BJ (cell line): ENCODE results near the gene SMIM10L2A. TPM values are rescaled to one million over a fixed set of nuclear protein-coding genes. Genes with fewer than 3 reads are reported as not detected.
"Not testable (repeated sequence)": the region's sequence is repeated elsewhere in the genome, so short reads cannot be mapped to it uniquely, and the experiment has no call there.

Experiments used
- CTCF ChIA-PET: fragments of 350-600 bp; formaldehyde crosslinking; extraction: SDS; loops from one replicate; lab custom pipeline; 2021; ENCODE audit warnings: antibody characterized with exemption, inconsistent platforms; lab: Yijun Ruan, JAX
- POLR2A ChIA-PET: fragments of 300-600 bp; sonication (Branson Sonifier 250); formaldehyde crosslinking; extraction: SDS; loops from one replicate; lab custom pipeline; 2021; ENCODE audit warnings: antibody characterized with exemption; lab: Charles Lee
- DNase-seq: peaks from one replicate; pipeline ENCODE4 v3.0.0-alpha.2; 2011; ENCODE audit warnings: low read depth
- H3K27me3 ChIP-seq: 2 replicates; pipeline ENCODE4 v1.6.0; 2011; ENCODE audit warnings: low read length; ENCODE audit not compliant: control insufficient read depth, insufficient read depth
- H3K36me3 ChIP-seq: 2 replicates; pipeline ENCODE4 v1.5.1; 2011; ENCODE audit warnings: low read length; ENCODE audit not compliant: control insufficient read depth, insufficient read depth
- H3K4me3 ChIP-seq: 2 replicates; pipeline ENCODE4 v1.5.1; 2011; ENCODE audit warnings: low read depth, mild to moderate bottlenecking, control low read depth, low read length
- polyA plus RNA-seq: library from polyadenylated mRNA; depleted of rRNA; stranded (reverse); fragments of >200 nt; gene quantifications from 2 replicates; pipeline ENCODE4 v1.2.3, GENCODE V29; 2011
- TF ChIP-seq, protein P1 (sequence below): IDR thresholded peaks from 2 replicates; pipeline ENCODE4 v1.5.1; 2011; ENCODE audit warnings: low read depth, mild to moderate bottlenecking, control low read depth, inconsistent platforms, low read length, moderate library complexity; ENCODE audit not compliant: insufficient read depth

The SMIM10L2A gene
- polyA plus RNA-seq, 1 experiment: 0.05 TPM

DNA sequence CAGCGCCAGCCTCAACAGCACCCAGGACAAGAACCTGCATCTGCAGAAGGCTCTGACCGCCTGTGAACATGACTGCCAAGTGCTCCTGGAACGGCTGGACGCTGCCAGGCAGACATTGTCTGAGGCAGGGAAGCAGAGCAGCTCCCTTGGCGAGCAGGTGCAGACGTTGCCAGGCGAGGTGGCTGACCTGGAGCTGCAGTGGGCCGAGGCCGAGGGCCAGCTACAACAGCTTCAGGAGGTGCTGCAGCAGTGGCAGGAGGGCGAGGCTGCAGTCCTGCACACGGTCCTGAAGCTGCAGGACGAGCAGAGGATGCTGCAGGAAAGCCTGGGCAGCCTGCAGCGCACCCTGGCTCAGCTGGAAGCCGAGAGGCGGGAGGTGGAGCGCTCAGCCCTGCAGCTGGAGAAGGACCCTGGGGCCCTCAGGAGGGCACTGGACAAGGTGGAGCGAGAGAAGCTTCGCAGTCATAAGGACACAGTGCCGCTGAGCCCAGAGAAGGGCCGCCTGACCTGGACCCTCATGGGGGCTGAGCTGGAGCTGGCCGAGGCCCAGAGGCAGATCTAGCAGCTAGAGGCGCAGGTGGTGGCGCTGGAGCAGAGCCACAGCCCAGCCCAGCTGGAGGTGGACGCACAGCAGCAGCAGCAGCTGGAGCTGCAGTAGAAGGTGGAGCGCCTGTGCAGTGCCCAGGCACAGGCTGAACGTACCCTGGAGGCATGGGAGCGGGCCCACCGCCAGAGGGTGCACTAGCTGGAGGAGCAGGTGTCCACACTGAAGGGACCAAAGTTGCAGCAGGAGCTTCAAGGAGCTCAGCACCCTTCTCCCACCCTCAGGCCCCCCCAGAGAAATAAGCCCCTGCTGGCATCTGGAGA lies 16.4 kb downstream of the SMIM10L2A start:
- Histone ChIP-seq H3K27me3 (no peaks in the 10 kb centered on the region), H3K36me3 (no peaks in the 10 kb centered on the region), H3K4me3 (no peak overlapping the region)
- CTCF ChIA-PET: interaction anchor here (0.6 kb wide), 1 partner anchor 248 kb away, joined by 3 read pairs; no protein-coding TSS in a partner anchor
- no peak for DNase-seq
- POLR2A ChIA-PET: no interaction called here
- TF ChIP-seq, protein P1, sequence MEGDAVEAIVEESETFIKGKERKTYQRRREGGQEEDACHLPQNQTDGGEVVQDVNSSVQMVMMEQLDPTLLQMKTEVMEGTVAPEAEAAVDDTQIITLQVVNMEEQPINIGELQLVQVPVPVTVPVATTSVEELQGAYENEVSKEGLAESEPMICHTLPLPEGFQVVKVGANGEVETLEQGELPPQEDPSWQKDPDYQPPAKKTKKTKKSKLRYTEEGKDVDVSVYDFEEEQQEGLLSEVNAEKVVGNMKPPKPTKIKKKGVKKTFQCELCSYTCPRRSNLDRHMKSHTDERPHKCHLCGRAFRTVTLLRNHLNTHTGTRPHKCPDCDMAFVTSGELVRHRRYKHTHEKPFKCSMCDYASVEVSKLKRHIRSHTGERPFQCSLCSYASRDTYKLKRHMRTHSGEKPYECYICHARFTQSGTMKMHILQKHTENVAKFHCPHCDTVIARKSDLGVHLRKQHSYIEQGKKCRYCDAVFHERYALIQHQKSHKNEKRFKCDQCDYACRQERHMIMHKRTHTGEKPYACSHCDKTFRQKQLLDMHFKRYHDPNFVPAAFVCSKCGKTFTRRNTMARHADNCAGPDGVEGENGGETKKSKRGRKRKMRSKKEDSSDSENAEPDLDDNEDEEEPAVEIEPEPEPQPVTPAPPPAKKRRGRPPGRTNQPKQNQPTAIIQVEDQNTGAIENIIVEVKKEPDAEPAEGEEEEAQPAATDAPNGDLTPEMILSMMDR: no peak

DNA sequence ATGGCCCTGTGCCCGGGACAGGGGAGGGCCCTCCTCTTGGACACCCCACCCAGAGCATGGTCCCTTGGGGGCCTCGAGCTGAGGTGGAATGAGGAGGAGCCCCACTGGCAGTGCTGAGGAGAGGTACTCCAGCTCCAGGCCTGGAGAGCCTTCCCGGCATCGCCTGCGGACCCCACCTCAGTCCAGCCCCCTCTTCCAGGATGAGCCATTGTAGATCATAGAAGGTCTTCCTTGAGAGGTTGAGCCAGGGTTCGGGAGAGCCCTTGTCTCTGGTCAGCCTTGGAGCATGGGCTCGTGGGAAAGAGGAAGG lies 16.9 kb downstream of the SMIM10L2A start:
- TF ChIP-seq, protein P1: no peak

DNA sequence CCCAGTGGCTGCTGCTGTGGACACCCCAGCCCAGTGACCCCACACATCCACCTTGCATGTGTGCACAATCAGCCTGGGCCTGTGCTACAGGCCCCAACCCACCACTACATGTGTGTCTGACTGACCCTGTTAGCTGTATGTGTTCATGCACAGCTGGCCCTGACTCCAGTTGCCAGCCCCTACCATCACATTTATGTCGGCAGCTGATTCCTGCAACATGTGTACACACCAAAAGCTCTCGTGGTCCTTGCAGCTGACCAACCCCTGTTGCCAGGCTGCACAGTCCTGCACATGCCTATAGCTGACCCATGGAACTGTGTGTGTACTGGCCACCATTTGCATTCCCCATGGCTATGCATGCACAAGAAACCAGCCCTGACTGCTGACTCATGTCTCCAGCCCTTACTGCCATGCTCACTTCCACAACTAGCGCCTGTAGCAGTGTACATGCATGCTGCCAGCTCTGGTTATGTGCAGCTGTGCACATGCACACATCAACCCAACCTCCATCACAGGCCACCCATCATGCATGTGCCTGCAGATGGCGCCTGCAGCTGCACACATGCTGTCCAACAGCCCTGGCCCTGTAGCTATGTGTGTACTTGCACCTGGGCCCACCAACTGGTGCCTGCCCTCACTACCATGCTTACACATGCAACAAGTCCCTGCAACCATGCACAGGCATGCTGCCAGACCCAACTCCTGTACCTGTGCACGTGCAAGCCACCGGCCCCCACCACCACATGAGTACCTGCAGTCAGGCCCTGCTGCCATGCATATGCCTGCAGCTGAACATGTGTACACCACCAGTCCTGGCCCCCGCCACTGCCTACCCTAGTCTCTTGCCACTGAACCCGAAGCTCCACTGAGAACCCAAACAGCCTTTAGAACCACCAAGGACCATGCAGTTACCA lies 28.1 kb downstream of the SMIM10L2A start:
- CTCF ChIA-PET: no interaction called here
- Histone ChIP-seq H3K27me3 (no peaks in the 10 kb centered on the region; the same call in 1 of the 2 replicates), H3K4me3 (no peak overlapping the region), H3K36me3 (no peaks in the 10 kb centered on the region)
- no peak for DNase-seq
- POLR2A ChIA-PET: no interaction called here
- TF ChIP-seq, protein P1: no peak

More for the DNA sequence above, 16.9 kb downstream of the SMIM10L2A start:
- Histone ChIP-seq H3K4me3 (no peak overlapping the region), H3K36me3 (no peaks in the 10 kb centered on the region), H3K27me3 (no peaks in the 10 kb centered on the region)
- CTCF ChIA-PET: no interaction called here
- POLR2A ChIA-PET: no interaction called here
- no peak for DNase-seq

DNA sequence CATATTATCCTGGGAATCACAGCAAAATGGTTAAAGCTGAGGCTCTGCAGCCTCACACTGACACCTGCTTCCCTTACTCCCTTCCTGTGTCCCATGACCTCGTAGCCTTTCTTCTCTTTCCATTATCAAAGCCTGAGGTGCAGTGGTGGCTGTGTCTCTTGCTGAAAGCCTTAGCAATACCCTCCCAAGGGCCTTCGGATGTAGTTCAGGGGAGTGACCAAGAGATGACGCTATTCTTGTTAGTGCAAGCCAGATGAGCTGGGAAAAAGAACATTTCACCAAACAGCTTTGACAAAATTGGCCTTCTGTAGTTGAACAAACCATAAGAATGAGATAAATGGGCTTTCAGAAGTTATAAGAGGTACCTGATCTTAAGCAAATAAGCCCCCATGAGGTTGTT lies 31.6 kb downstream of the SMIM10L2A start:
- POLR2A ChIA-PET: no interaction called here
- TF ChIP-seq, protein P1: no peak
- CTCF ChIA-PET: no interaction called here
- Histone ChIP-seq H3K36me3 (no peaks in the 10 kb centered on the region), H3K27me3 (no peaks in the 10 kb centered on the region; the same call in 1 of the 2 replicates), H3K4me3 (no peak overlapping the region)
- DNase-seq: no peak

DNA sequence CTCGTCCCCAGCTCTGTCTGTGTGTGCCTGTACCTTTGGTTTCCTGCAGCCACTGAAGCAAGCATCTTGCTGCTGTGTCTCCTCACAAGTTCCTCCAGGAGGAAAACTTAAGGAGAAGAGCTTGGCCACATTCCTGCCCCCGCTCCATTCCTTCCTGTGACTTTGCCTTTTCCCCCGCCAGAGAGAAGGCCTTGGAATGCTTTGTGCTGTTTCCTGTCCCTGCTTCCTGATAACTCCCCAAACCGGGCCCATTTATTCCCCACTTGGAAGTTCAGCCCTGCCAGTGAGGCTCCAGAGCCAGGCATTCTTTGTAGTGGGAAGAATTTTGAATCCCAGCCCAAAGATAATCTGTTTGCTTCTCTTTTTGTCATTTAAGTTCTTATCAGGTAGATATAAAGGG lies 33.1 kb downstream of the SMIM10L2A start:
- H3K27me3 ChIP-seq: no peaks in the 10 kb centered on the region; the same call in 1 of the 2 replicates
- CTCF ChIA-PET: no interaction called here
- no peaks in the 10 kb centered on the region for H3K36me3 ChIP-seq
- TF ChIP-seq, protein P1: no peak
- H3K4me3 ChIP-seq: no peak overlapping the region
- no peak for DNase-seq
- POLR2A ChIA-PET: no interaction called here

DNA sequence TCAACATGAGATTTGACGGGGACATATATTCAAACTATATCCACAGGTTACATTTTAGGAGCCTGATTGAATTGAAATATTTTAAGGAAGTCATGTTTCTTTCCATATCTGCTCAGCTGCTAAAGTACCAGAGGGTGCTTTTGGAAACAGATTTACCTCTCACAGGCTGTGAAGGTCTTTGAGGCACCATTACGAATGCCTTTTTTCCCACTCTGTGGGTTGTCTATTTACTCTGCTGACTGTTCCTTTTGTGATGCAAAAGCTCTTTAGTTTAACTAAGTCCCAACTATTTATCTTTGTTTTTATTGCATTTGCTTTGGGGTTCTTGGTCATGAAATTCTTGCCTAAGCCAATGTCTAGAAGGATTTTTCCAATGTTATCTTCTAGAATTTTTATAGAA lies 40.0 kb downstream of the SMIM10L2A start:
- H3K4me3 ChIP-seq, H3K27me3 ChIP-seq, H3K36me3 ChIP-seq, POLR2A ChIA-PET, CTCF ChIA-PET, DNase-seq: not testable (repeated sequence)
